ENCODE measurements around the gene INSL3. TPM values are rescaled to one million over a fixed set of nuclear protein-coding genes. Genes with fewer than 3 reads are reported as not detected.
"Not testable (repeated sequence)": the region's sequence is repeated elsewhere in the genome, so short reads cannot be mapped to it uniquely, and the experiment has no call there.

Gene INSL3
- total RNA-seq, 1 donor from 2014 or later, result not detected

DNA sequence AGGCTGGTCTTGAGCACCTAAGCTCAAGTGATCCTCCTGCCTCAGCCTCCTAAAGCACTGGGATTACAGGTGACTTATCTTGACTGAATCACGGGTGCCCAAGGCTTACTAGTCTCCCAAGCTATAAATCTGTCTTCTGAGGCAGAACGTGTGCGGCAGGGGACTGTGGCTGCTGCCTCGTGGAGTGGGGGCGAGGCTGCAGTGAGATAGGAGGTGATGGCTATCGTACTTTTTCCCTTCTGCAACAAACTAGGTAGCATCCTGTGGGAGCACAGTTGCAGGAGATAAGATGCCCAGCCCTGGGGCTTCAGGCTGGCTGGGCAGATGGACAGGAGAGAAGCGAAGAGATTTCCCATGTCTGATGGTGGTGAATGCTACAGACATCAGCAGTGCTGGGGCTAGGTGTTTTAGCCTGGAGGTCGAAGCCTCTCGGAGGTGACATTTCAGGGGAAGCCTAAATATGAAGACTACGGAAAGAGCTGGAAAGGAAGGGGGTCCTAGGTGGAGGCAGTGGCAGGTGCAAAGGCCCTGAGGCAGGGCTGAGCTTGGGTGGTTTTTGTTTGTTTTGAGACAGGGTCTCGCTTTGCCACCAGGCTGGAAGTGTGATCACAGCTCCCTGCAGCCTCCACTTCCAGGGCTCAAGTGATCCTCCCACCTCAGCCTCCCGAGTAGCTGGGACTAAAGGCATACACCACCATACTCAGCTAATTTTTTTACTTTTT, 19.0 kb downstream of the INSL3 start:
- H3K4me3 ChIP-seq (ENCODE audit: low read depth, low read length), result no peak overlapping the region
- DNase-seq (ENCODE audit: low read depth) (no peak), FAIRE-seq (no peak)
- no peaks in the 10 kb centered on the region for H3K27me3 ChIP-seq (ENCODE audit: control insufficient read depth, insufficient read depth, low read length)
- TF ChIP-seq, protein P1, sequence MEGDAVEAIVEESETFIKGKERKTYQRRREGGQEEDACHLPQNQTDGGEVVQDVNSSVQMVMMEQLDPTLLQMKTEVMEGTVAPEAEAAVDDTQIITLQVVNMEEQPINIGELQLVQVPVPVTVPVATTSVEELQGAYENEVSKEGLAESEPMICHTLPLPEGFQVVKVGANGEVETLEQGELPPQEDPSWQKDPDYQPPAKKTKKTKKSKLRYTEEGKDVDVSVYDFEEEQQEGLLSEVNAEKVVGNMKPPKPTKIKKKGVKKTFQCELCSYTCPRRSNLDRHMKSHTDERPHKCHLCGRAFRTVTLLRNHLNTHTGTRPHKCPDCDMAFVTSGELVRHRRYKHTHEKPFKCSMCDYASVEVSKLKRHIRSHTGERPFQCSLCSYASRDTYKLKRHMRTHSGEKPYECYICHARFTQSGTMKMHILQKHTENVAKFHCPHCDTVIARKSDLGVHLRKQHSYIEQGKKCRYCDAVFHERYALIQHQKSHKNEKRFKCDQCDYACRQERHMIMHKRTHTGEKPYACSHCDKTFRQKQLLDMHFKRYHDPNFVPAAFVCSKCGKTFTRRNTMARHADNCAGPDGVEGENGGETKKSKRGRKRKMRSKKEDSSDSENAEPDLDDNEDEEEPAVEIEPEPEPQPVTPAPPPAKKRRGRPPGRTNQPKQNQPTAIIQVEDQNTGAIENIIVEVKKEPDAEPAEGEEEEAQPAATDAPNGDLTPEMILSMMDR (IDR thresholded peaks at IDR 0.05; ENCODE audit: insufficient read depth, low read length, severe bottlenecking), result no peak
- no peaks in the 10 kb centered on the region for H3K36me3 ChIP-seq (ENCODE audit: control insufficient read depth, insufficient read depth, low read length)

DNA sequence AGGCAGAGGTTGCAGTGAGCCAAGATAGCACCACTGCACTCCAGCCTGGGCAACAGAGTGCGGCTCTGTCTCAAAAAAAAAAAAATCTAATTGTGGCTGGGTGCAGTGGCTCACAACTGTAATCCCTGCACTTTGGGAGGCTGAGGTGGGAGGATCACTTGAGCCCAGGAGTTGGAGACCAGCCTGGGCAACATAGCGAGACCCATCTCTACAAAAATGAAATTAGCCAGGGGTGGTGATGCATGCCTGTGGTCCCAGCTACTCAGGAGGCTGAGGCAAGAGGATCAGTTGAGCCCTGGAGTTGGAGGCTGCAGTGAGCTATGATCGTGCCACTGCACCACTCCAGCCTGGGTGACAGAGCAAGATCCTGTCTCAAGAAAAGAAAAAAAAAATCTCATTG, 22.7 kb downstream of the INSL3 start:
- not testable (repeated sequence) for DNase-seq (ENCODE audit: low read depth); H3K36me3 ChIP-seq (ENCODE audit: control insufficient read depth, insufficient read depth, low read length); FAIRE-seq; H3K4me3 ChIP-seq (ENCODE audit: low read depth, low read length); H3K27me3 ChIP-seq (ENCODE audit: control insufficient read depth, insufficient read depth, low read length)

DNA sequence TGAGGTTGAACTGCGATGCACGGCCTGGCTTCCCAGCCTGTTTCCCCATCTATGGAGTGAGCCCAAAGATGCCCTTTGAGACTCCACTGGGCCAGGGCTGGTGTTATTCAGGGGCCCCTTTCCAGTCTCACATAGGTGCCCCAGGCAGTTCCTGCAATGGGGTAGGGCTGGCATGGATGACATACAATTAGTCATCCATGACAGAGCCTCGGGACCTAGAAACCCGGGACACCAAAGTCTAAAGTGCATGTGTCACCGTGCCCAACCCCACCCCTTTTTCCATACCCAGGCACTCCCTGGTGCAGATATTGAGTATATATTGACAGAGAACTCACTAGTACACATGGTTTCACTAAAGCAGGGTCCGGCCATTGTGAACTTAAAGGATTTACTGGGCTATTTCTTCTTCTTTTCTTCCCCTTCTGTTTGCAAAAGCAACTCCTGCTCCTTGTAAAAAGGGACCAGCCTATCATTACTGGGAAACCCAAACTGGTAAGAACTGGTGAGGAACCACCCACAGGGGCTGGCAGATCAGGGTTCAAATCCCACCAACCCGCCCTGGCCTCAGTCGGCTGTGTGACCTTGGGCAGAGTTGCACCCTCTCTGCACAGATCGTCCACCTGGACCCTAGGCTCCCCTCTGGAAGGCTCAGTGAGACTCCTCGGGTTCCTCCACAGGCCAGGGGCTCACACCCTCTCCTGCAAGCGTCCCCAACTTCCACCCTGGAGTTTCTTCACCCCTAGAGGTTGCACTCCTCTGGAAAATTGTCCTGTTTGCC, 23.7 kb downstream of the INSL3 start:
- no peaks in the 10 kb centered on the region for H3K36me3 ChIP-seq (ENCODE audit: control insufficient read depth, insufficient read depth, low read length)
- H3K4me3 ChIP-seq (ENCODE audit: low read depth, low read length), result no peak overlapping the region
- FAIRE-seq (no peak), DNase-seq (ENCODE audit: low read depth) (peak; percentile 92)
- TF ChIP-seq, protein P1 (IDR thresholded peaks at IDR 0.05; ENCODE audit: insufficient read depth, low read length, severe bottlenecking), result no peak
- H3K27me3 ChIP-seq (ENCODE audit: control insufficient read depth, insufficient read depth, low read length), result no peaks in the 10 kb centered on the region

DNA sequence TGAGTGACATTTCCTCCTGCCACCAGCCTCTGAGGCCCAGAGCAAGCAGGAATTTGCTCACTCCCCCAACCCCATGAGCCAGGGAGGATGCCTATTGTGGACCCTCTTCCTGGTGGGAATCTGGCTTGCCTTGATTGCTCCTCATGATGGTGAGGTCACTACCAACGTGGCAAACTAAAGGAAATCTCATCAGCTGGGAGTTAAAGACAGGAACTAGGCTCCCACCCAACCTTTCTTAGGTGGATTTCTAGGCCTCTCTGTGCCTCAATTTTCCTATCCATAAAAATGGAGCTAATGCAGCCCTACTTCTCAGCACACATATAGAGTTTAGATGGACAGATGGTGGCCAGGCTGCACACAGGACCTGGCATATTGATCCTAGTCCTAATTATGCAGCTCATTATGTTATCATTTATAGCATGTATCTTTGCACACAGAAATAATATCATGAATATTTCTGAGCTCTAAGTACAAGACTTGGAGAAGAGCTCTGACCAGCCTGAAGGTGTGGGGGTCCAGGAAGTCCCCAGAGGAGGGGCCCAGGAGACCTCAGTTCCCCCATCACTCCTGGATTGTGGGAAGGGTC, 24.4 kb downstream of the INSL3 start:
- FAIRE-seq (peak; percentile 70), DNase-seq (ENCODE audit: low read depth) (no peak)
- TF ChIP-seq, protein P1 (IDR thresholded peaks at IDR 0.05; ENCODE audit: insufficient read depth, low read length, severe bottlenecking), result no peak
- Histone ChIP-seq H3K4me3 (ENCODE audit: low read depth, low read length) (no peak overlapping the region), H3K36me3 (ENCODE audit: control insufficient read depth, insufficient read depth, low read length) (no peaks in the 10 kb centered on the region), H3K27me3 (ENCODE audit: control insufficient read depth, insufficient read depth, low read length) (no peaks in the 10 kb centered on the region)

DNA sequence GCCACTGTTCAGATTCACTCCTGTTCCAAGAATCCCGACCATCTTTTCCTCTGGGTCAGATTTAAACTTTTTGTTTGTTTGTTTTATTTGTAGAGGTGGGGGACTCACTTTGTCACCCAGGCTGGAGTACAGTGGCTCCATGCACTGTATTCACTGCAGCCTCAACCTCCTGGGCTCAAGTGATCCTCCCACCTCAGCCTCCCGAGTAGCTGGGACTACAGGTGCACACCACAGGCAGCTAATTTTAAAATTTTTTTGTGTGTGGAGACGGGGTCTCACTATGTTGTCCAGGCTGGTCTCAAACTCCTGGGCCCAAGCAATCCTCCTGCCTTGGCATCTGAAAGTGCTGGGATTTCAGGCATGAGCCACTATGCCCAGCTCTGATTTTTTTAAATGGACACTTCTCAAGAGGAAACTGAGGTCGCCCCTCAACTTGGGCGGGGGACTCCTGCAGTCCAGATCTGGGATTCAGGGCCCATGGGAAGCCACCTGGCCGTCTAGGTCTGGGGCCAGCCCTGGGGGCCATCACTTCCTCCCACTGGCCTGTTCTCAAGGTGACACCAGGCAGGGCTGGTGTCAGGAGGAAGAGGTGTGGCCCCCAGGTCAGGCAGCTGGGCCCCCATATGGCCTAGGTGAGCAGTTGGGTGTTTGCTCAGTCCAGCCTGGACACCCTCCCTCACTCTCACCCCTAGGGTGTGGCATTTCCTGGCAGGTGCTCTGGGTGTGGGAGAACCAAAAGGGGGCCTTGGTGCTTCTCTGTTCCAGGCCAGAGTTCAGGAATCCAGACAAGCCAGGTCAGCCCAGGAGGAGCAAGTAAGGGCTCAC, 25.1 kb downstream of the INSL3 start:
- H3K36me3 ChIP-seq (ENCODE audit: control insufficient read depth, insufficient read depth, low read length), result no peaks in the 10 kb centered on the region
- H3K27me3 ChIP-seq (ENCODE audit: control insufficient read depth, insufficient read depth, low read length), result no peaks in the 10 kb centered on the region
- TF ChIP-seq, protein P1 (IDR thresholded peaks at IDR 0.05; ENCODE audit: insufficient read depth, low read length, severe bottlenecking), result no peak
- H3K4me3 ChIP-seq (ENCODE audit: low read depth, low read length), result no peak overlapping the region
- FAIRE-seq (no peak), DNase-seq (ENCODE audit: low read depth) (no peak)

All from bronchial epithelial cell (primary cell).